ENCODE measurements around the gene CCR6.

Gene CCR6

GRCh38 chr6:167099707-167100106 is 23.2 kb upstream of the CCR6 start:
- DNase-seq: no peak

GRCh38 chr6:167100241-167100674 is 22.6 kb upstream of the CCR6 start:
- no peak for DNase-seq

DNA sequence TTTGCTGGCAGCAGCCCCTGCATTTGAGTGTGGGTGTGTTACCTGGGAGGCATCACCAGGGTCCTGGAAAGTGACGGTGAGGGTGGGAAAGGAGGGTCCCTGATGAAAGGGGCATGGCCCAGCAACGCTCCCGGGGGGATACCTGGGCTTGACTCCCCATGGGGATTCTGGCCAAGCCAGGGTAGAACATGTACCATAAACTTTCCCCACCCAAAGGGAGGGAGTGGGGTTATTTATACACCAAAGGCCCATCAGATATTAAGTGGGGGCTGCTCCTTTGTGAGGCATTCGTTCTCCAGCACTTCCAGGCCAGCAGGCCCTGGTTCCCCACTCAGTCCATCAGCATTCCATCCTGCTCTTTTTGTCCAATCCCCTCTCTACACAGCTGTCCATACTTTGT is 20.6 kb upstream of the CCR6 start:
- no peak for DNase-seq

- DNase-seq: no peak
These were observed 19.6 kb upstream of the CCR6 start for GRCh38 chr6:167103041-167103891.

- no peak for DNase-seq
These were observed 18.5 kb upstream of the CCR6 start for GRCh38 chr6:167104388-167104787.

GRCh38 chr6:167105060-167105459 is 17.8 kb upstream of the CCR6 start:
- no peak for DNase-seq

- DNase-seq: no peak
These were observed 16.5 kb upstream of the CCR6 start for GRCh38 chr6:167106406-167106805.

DNA sequence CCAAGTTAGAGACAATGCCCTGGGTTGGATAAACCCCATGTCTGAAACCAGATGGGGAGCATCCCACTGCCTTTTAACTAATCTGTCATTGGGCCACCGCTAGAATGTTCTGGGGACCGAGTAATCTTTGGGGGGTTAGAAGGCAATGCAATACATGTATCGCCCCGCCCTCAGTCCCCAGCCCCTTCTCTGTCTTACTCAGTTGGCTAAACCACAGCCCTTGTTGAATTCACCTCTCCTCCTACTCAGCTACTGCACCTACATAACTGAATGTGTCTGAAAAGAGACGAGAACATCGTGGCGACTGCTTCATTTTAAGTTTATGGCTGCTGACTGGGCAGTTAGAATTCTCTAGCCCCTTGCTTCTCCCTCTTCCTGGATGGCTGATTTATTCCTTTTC is 15.1 kb upstream of the CCR6 start:
- no peak for DNase-seq

DNA sequence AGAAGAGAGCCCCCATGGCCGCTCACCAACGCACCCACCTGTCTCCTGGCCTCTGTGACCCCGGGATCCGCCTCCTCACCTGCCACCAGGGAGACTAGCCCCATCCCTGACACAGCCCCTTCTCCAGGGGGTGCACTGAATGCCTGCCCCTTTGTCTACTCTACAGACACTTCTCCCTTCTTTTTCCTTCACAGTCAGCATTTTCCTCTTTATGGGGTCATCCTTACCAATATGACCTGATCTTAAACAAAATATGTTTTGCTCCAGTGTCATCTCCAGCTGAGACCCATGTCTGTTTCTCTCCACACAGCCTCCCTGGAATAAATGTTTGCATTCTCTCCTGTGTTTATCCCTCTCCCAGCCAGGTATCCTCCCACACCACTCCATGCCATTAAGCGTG is 14.6 kb upstream of the CCR6 start:
- no peak for DNase-seq

- no peak for DNase-seq
These were observed 13.2 kb upstream of the CCR6 start for GRCh38 chr6:167109651-167110050.

DNA sequence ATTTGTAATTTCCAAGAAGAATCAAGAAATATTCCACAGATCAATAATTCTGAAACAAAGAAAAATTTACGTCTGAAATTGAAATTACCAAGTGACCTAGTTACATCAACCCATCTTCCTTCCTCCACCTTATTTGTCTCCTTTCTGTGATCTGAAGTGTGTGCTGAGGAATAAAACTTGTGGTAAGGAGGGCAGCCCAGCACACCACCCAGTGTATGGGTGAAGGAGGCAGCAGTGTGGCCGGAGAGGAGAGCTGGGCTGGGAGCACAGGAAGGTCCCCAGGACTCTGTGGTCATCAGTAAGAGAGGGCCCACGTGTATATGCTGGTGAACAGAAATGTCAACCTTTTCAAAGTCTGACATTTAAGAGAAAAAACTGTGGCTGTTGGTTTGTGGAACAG is 11.3 kb upstream of the CCR6 start:
- DNase-seq: no peak

- no peak for DNase-seq
These were observed 10.5 kb upstream of the CCR6 start for GRCh38 chr6:167112421-167112820.

GRCh38 chr6:167113047-167113754 is 9.7 kb upstream of the CCR6 start:
- DNase-seq: no peak

- no peak for DNase-seq
These were observed 8.7 kb upstream of the CCR6 start for GRCh38 chr6:167113935-167114910.

- no peak for DNase-seq
These were observed 7.8 kb upstream of the CCR6 start for GRCh38 chr6:167115054-167115453.

- no peak for DNase-seq
These were observed 6.6 kb upstream of the CCR6 start for GRCh38 chr6:167116109-167116837.

GRCh38 chr6:167116838-167117228 is 6.1 kb upstream of the CCR6 start:
- no peak for DNase-seq

GRCh38 chr6:167118006-167118405 is 4.9 kb upstream of the CCR6 start:
- DNase-seq: no peak

- DNase-seq: no peak
These were observed 4.1 kb upstream of the CCR6 start for GRCh38 chr6:167118839-167119238.

DNA sequence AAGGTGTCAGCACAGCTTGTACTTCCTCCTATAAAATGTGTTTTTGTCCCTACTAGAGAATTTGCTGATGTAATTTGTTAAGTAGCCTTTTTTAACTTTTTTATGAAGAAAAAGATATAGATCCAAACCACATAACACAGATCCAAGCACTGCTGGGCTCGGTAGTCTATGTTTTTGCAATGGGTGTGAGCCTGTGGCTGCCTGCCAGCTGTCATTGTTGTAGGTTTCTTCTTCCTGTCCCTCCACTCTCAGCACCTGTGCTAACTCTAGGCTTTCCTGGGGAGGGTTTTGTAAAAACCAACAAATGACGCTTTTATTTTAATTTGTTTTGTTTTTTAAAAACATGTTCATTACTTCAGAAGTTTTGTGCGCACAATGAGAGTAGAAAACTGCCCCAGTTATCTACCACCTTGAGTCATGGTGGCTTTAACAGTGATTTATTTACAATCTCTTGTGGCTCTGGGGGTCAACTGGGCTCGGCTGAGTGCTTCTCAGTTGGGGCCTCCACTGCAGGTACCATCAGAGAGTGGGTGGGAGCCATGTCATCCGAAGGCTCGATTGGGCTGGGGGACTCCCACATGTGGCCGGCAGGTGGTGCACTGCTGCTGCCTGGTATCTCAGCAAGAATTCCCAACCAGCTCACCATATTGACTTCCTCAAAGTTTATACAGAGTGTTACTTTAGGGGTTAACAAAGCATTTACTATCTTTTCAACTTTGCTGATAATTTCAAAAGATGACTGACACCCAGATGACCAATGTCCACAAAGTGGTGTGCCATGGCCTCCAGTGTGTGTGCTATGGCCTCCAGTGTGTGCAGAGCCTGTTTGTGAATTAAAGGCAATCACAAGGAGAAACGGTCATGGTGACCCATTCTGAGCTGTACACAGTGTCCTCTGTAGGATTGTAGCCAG is 3.0 kb upstream of the CCR6 start:
- DNase-seq: no peak

DNA sequence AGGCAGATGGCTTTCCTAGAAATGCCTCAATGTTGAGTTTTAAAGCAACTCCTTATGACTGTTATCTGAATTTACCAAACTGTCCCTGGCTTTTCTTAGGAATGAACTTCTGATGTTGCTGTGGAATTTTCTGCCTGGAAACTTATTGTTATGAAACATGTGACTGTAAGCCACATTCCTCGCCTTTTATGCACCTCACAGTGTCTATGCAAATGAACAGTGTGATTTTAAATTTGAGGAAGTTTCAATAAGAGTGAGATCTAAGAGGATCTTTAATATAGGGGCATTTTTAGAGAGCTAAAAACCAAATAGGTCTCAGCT is 2.4 kb upstream of the CCR6 start:
- DNase-seq: no peak

Measured in activated CD4-positive, alpha-beta T cell treated with anti-CD3 and anti-CD28 coated beads for 1 hour (primary cell).